Mammary epithelial cell (primary cell): Measurements from ENCODE around the gene PNP.

Experiments used
- EZH2 ChIP-seq: IDR thresholded peaks from 2 replicates; pipeline ENCODE4 v1.6.1; 2012; ENCODE audit warnings: low read length, inconsistent platforms, borderline replicate concordance
- TF ChIP-seq, protein P1 (sequence below), 2 donors: IDR thresholded peaks in 1 of 2; conservative IDR thresholded peaks in 1 of 2; 2 replicates each; pipeline ENCODE4 v1.5.1; 2011 to 2012; ENCODE audit warnings: inconsistent platforms in 2 of 2, low read length in 2 of 2, mild to moderate bottlenecking in 2 of 2, control low read depth in 1 of 2, low read depth in 1 of 2; ENCODE audit not compliant: insufficient read depth in 1 of 2; ENCODE audit errors: extremely low read depth in 1 of 2

DNA sequence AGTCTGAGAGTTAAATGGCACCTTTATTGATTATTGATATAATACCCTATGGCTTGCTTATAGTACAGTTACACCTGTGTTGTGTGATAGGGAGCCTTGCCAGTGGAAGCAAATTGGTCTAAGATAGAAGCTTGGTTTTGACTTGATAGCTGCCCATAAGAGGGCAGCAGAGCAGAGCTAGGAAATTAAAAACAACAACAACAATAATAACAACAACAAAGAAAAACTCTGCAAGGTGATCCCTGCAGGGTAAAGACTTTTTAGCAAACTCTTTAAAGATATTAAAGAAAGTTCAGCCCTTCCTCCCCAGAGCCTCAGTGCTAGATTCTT lies 18.2 kb downstream of the PNP start:
- TF ChIP-seq, protein P1, sequence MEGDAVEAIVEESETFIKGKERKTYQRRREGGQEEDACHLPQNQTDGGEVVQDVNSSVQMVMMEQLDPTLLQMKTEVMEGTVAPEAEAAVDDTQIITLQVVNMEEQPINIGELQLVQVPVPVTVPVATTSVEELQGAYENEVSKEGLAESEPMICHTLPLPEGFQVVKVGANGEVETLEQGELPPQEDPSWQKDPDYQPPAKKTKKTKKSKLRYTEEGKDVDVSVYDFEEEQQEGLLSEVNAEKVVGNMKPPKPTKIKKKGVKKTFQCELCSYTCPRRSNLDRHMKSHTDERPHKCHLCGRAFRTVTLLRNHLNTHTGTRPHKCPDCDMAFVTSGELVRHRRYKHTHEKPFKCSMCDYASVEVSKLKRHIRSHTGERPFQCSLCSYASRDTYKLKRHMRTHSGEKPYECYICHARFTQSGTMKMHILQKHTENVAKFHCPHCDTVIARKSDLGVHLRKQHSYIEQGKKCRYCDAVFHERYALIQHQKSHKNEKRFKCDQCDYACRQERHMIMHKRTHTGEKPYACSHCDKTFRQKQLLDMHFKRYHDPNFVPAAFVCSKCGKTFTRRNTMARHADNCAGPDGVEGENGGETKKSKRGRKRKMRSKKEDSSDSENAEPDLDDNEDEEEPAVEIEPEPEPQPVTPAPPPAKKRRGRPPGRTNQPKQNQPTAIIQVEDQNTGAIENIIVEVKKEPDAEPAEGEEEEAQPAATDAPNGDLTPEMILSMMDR (conservative IDR thresholded peaks at IDR 0.05 in 1 of 2, IDR thresholded peaks at IDR 0.05 in 1 of 2; ENCODE audit: extremely low read depth in 1 of 2, insufficient read depth in 1 of 2, low read depth in 1 of 2, low read length in 2 of 2): peak in 1 of 2 donors; percentile 24
- TF ChIP-seq EZH2: no peak
